HG02870 (cell line): ENCODE data around the gene OR2T2.
"Not testable (repeated sequence)": the region's sequence is repeated elsewhere in the genome, so short reads cannot be mapped to it uniquely, and the experiment has no call there.

Source experiments
- ATAC-seq: cut with Tn5 transposase; IDR thresholded peaks from one replicate; pipeline ENCODE4 v1.9.1; 2021; ENCODE audit warnings: mild to moderate bottlenecking, moderate library complexity; ENCODE audit not compliant: unreplicated experiment

The OR2T2 gene, protein sequence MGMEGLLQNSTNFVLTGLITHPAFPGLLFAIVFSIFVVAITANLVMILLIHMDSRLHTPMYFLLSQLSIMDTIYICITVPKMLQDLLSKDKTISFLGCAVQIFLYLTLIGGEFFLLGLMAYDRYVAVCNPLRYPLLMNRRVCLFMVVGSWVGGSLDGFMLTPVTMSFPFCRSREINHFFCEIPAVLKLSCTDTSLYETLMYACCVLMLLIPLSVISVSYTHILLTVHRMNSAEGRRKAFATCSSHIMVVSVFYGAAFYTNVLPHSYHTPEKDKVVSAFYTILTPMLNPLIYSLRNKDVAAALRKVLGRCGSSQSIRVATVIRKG

DNA sequence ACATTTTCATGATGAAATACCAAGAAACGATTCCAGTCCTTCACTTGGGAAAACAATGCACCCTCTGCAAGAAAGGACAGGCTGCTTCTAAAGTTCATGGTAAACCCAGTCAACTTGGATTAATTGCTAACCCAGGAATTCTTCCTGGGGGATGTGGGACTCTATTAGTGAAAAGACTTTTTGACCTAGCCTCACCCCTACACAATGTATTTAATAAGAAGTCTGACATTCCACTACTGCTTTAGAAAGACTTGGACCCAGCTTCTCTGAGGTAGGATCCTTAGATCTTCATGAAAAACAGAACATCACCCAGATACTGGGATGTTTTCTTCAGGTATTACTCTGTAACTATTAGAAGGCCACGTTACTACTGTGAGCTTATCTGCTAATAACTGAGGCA is at the start of gene OR2T2:
Gene OR2T2, plus strand, starts transcription at position 239 of the 400 bp plus-strand sequence. CDS start 7,161 bp downstream, outside the sequence.
- not testable (repeated sequence) for ATAC-seq

DNA sequence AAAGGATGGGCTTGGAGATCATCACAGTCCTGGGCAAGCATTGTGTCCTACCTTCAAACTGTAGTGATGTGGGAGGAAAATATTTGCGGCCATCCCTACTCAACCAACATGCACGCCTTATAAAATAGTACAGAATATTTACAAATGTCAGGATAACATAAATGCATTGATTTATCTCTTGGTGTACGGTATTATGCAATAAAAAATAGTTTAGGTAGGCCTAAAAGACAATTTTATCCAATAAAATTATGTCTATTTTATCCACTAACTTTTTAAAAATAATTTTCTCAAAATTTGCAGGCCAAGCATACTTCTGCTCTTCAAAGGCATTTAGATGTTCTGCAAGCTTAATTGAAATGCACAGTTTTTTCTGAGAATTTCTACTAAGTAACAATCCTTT is 42.7 kb upstream of the OR2T2 start, which contains the start of gene OR2T1:
Gene OR2T1, plus strand, starts transcription at position 301 of the 400 bp plus-strand sequence. CDS start 3,100 bp downstream, outside the sequence.
- no peak for ATAC-seq

DNA sequence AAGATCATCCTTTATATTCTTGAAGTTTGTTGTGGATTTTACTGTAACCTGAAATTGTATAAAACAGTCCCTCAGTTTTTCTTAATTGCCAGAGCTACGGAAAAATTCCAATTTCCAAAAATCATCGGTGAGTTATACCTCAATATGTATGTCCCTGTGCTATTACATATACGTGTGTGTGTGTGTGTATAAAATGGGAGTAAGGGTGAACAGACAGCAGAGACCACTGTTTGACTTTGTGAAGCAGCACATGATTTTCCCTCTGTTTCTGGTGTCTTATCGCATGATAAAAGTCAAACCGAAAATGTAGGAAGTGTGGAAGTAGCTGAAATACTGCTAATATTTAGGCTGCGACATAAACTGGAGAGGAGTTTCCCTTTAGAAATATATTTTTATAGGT is 41.4 kb upstream of the OR2T2 start:
- no peak for ATAC-seq

- peak; percentile 80 for ATAC-seq
Measured at GRCh38 chr1:248406721-248407692, 38.4 kb upstream of the OR2T2 start.

DNA sequence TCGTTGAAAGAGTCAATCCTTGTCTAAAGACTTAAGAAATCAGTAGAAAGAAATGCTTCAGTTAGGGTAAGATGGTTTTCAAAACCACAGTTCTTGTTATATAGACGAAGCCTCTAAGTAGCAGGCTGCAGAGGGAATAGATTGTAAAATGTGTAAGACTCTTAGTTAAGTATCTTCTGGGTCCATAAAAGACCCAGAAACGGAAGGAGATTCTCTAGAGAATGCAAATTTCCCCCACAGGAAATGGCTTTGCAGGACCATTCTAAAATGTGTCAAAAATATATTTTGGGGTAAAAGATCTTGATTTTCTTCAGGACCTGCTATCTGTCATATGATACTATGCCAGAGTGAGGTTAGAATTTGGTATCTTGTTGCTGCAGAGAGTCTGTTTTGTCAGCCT is 29.2 kb upstream of the OR2T2 start:
- no peak for ATAC-seq

- no peak for ATAC-seq
Measured at GRCh38 chr1:248417854-248418253, 27.6 kb upstream of the OR2T2 start.

GRCh38 chr1:248421384-248421783 is 24.1 kb upstream of the OR2T2 start:
- no peak for ATAC-seq

GRCh38 chr1:248427526-248428191 is 17.8 kb upstream of the OR2T2 start:
- ATAC-seq: peak; percentile 40

DNA sequence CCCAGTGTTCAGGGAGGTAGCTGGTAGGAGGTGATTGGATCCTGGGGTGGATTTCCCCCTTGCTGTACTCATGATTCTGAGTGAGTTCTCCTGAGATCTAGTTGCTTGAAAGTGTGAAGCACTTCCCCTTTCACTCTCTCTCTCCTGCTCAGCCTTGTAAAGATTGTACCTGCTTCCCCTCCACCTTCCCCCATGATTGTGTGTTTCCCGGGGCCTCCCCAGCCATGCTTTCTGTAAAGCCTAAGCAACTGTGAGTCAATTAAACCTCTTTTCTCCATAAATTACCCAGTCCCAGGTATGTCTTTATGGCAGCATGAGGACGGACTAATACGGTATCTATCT is 17.3 kb upstream of the OR2T2 start:
- ATAC-seq: peak; percentile 96

- ATAC-seq: not testable (repeated sequence)
Measured at GRCh38 chr1:248431683-248432082, 13.8 kb upstream of the OR2T2 start.

- not testable (repeated sequence) for ATAC-seq
Measured at GRCh38 chr1:248432201-248432600, 13.2 kb upstream of the OR2T2 start.

DNA sequence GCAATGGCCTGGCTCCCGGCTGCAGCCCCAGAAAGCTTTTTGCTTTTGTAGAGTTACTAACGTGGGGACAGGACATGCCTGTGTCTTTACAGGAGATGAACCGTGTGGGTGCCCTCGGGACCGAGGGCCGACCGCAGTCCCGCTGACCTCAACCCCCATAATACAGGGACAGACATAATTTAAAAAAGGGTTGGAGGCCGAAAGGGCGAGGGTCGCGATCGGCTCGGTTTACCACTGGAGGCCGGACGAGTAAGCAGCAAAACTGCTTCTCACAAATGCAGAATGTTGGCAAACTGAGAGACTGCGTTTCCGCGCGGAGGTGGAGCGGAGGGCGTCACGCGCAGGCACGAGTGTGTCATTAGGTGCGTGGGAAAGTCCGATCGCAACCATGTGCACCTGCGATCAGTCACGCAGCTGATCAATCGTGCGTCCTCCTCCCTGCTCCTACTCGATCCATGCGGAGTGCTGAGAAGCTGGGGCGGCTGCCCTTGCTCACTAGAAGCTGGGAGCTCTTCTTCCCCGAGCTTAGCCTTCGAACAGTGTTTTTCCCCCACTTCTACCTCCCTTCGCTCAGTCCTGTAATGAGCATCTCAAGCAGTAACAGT is 11.5 kb upstream of the OR2T2 start:
- ATAC-seq: not testable (repeated sequence)

DNA sequence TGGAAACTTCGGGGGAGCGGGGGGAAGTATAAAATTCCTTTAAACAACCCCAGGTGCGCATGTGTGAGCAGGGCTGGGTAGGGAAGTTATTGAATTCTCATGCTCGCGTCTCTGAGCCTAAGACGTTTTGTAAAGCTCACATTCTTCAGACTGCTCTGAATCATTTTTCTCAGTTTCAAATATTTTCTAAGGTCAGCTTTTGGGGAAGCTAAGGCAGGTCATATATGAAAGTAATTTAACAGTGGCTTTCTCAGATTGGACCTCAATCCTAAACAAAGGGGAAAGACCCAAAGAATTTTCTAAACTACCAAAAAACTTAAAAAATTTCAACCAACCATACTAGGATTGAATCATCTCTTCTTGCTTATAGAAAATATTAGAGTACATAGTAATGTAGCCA is 10.5 kb upstream of the OR2T2 start:
- not testable (repeated sequence) for ATAC-seq

DNA sequence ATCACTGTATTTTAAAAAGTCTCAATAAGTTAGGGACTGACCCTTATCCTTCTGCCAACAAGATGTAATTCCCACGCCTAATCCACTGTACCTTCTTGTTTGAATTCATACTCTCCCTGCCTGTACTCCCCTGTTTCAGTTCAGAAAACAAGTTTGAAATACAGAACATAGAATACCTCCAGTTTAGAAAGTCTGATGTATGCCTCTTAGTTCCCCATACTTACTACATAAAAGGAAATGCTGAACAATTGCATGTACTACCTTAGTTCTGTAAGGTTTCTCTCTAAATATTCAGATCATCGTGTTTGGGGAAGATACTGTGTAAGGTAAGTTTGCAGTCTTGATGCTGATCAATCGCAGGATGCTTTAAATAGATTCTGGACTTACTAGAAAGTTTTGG is 9.1 kb upstream of the OR2T2 start:
- peak; percentile 74 for ATAC-seq

- peak; percentile 34 for ATAC-seq
Measured at GRCh38 chr1:248438668-248439067, 6.8 kb upstream of the OR2T2 start.

DNA sequence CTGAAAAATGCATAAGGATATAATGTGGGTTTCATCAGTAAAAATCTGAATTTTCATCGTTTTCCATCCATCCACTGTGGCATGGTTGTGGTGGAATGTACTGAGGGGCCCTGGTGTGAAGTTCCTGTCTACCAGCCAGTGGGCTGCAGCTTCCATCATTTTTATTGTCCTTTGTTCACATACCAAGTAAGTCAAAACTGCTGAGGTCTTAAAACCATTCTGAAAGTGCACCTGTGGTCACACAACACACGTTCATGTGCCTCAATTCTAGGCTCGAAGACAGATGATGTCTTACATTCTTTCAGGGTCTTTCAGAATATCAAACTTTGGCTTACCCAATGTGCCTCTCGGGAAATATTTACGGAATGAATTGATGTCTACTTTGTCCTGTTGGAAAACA is 6.2 kb upstream of the OR2T2 start:
- not testable (repeated sequence) for ATAC-seq

DNA sequence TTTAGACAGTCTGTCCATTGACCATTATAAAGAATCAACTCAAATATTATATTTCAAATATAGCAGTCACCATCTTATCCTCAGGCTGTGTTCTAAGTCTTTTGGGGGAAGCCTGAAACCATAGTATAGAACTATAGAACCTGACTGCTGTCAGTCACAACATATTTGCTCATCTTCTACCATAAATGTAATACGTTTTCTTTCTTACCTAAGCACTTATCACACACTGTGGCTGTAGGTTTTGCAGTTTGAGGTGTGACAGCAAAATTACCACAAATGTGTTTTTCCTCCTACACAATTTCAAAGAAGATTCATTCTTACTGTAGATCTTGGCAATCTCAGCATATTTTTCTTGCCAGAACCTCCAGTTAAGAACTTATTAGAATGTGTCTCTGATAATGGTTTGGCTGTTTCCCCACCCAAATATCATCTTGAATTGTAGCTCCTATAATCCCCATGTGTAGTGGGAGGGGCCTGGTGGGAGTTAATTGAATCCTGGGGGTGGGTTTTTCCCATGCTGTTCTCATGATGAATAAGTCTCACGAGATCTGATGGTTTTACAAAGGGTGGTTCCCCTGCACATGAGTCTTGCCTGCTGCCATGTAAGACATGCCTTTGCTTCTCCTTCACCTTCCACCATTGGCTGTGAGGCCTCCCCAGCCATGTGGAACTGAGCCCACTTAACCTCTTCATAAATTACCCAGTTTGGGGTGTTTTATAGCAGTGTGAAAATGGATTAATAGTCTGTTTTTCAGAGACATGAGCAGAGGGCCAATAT is 2.7 kb upstream of the OR2T2 start:
- ATAC-seq: not testable (repeated sequence)

DNA sequence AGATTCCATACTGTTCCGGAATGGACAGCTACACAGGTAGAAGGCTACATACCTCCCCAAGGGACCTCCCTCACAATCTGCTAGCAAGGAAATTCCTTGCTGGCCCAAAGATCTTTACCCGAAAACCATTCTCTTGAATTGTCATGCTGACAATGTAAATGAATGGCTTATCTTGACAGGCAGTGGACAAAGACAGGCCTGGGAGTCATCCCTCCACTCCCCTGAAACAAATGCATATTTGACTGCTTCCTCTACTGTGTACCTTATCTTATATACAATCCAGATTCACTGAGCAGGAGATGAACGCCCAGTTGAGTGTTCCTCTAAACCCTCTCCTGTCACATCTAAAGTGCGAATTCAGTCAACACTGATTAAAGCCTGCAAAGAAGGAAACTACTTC is 834 bp upstream of the OR2T2 start:
- ATAC-seq: not testable (repeated sequence)

GRCh38 chr1:248448409-248449074 is 3.1 kb downstream of the OR2T2 start:
- ATAC-seq: peak; percentile 44
